Smooth muscle cell (in vitro differentiated cells): ENCODE measurements around the gene ZNF300. TPM values are rescaled to one million over a fixed set of nuclear protein-coding genes. Genes with fewer than 3 reads are reported as not detected.

Source experiments
- DNase-seq: peaks from one replicate; lab custom pipeline; 2025; ENCODE audit not compliant: unreplicated experiment; lab: John Stamatoyannopoulos, UW
- H2AFZ ChIP-seq: fragments of 200-600 bp; sonication (generic); 2 replicates; pipeline ENCODE4 v1.6.0; 2016; ENCODE audit warnings: antibody characterized with exemption, low read depth, mild to moderate bottlenecking
- H3F3A ChIP-seq: fragments of 200-600 bp; sonication (generic); 2 replicates; pipeline ENCODE4 v1.6.0; 2017; ENCODE audit warnings: antibody characterized with exemption, low read depth
- H3K27ac ChIP-seq: fragments of 200-600 bp; sonication (generic); 2 replicates; pipeline ENCODE4 v1.5.1; 2016; ENCODE audit warnings: low read depth, mild to moderate bottlenecking
- H3K27me3 ChIP-seq: fragments of 200-600 bp; sonication (generic); 2 replicates; pipeline ENCODE4 v1.6.1; 2016; ENCODE audit warnings: low read depth, mild to moderate bottlenecking
- H3K36me3 ChIP-seq: fragments of 200-600 bp; sonication (generic); 2 replicates; pipeline ENCODE4 v1.5.1; 2016; ENCODE audit warnings: low read depth
- H3K4me1 ChIP-seq: fragments of 200-600 bp; sonication (generic); 2 replicates; pipeline ENCODE4 v1.5.1; 2016; ENCODE audit warnings: low read depth
- H3K4me2 ChIP-seq: fragments of 200-600 bp; sonication (generic); 2 replicates; pipeline ENCODE4 v1.6.0; 2016; ENCODE audit warnings: mild to moderate bottlenecking
- H3K4me3 ChIP-seq: fragments of 200-600 bp; sonication (generic); 2 replicates; pipeline ENCODE4 v1.5.1; 2016; ENCODE audit warnings: mild to moderate bottlenecking
- H3K79me2 ChIP-seq: fragments of 200-600 bp; sonication (generic); 2 replicates; pipeline ENCODE4 v1.6.0; 2016; ENCODE audit warnings: low read depth, mild to moderate bottlenecking
- H3K9ac ChIP-seq: fragments of 200-600 bp; sonication (generic); 2 replicates; pipeline ENCODE4 v1.6.0; 2016; ENCODE audit warnings: low read depth
- H3K9me3 ChIP-seq: fragments of 200-600 bp; sonication (generic); replicated peaks from 2 replicates; pipeline ENCODE4 v1.5.1; 2016; ENCODE audit warnings: low read depth
- H4K20me1 ChIP-seq: fragments of 200-600 bp; sonication (generic); 2 replicates; pipeline ENCODE4 v1.6.0; 2016; ENCODE audit warnings: low read depth
- WGBS: methylation state at CpG from one replicate; pipeline ENCODE4 v1.1.7; 2016; ENCODE audit warnings: low lambda C conversion rate; 5-methylcytosine and 5-hydroxymethylcytosine counted together
- polyA plus RNA-seq: library from polyadenylated mRNA; unstranded; fragments of >200 nt; fragmentation: Nextera tagmentation; extraction: Ambion mirVana; gene quantifications from 2 replicates; pipeline ENCODE4 v1.2.1, GENCODE V29; 2016
- total RNA-seq: library from RNA; depleted of rRNA; stranded (reverse); fragments of >200 nt; gene quantifications from 2 replicates; pipeline ENCODE4 v1.2.3, GENCODE V29; 2014
- TF ChIP-seq, protein P1 (sequence below): fragments of 200-600 bp; sonication (generic); IDR thresholded peaks from 2 replicates; pipeline ENCODE4 v1.5.1; 2017; ENCODE audit warnings: borderline replicate concordance, mild to moderate bottlenecking, antibody characterized with exemption; ENCODE audit not compliant: insufficient read depth, poor library complexity, severe bottlenecking

ZNF300 gene
- total RNA-seq (4.9 and 6.1 TPM in 2 replicates), polyA plus RNA-seq (1.2 and 2.4 TPM in 2 replicates)

DNA sequence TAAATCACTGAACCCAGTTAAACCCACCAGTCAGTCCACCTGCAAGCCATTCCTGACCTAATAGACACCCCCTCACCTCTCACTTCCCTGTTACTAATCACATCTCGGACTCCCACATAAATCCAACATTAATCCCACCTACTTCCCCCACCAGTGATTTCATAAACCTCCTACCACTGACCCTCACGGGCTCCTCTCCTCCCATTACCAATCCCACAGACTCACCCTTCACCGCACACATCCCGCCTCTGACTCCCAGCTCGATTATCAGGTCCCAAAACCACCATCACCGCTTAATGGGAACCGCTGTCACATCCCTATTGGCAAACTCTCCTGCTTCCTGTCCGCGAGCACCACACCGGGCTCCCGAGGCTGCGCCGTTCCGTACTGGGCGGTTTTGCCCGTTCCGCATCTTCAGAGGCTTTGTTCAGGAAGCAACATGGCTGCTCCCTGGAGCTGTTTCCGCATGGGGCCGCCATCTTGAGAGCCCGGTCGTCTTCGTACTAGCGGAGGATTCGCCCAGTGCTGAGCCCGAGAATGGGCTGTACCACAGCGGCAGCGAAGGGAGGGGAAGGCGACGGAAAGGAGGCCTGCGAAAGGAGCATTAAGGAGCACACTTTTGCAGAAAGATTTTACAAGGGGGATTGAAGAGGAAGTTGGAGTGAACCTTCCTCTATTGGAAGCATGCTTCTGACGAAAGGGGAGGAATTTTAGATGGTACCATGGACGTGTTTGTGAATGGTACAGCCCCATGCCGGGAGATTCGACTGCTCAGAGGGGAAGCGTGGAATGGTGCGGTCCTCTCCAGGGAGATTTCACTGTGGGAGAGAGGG is at the start of gene ZNF300:
Gene ZNF300, minus strand, starts transcription at position 502 of the 833 bp plus-strand sequence. CDS start 1,825 bp downstream, outside the sequence.
- Histone ChIP-seq H3K4me1 (no peaks in the 10 kb centered on the region), H2AFZ (peak within 1 kb of the TSS; percentile 79), H3K27ac (peak within 1 kb of the TSS; percentile 79), H3K27me3 (no peaks in the 10 kb centered on the region), H3F3A (no peaks in the 10 kb centered on the region), H3K4me3 (peak within 1 kb of the TSS; percentile 55), H3K4me2 (peak within 1 kb of the TSS; percentile 79), H3K36me3 (peaks cover 19% of the 10 kb centered on the region), H3K79me2 (no peaks in the 10 kb centered on the region), H4K20me1 (no peaks in the 10 kb centered on the region), H3K9me3 (peaks cover 21% of the 10 kb centered on the region), H3K9ac (peak within 1 kb of the TSS; percentile 94)
- TF ChIP-seq, protein P1, sequence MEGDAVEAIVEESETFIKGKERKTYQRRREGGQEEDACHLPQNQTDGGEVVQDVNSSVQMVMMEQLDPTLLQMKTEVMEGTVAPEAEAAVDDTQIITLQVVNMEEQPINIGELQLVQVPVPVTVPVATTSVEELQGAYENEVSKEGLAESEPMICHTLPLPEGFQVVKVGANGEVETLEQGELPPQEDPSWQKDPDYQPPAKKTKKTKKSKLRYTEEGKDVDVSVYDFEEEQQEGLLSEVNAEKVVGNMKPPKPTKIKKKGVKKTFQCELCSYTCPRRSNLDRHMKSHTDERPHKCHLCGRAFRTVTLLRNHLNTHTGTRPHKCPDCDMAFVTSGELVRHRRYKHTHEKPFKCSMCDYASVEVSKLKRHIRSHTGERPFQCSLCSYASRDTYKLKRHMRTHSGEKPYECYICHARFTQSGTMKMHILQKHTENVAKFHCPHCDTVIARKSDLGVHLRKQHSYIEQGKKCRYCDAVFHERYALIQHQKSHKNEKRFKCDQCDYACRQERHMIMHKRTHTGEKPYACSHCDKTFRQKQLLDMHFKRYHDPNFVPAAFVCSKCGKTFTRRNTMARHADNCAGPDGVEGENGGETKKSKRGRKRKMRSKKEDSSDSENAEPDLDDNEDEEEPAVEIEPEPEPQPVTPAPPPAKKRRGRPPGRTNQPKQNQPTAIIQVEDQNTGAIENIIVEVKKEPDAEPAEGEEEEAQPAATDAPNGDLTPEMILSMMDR: no peak
- 52% methylated on average over 36 of the region's 36 CpGs for WGBS
- DNase-seq: no peak

DNA sequence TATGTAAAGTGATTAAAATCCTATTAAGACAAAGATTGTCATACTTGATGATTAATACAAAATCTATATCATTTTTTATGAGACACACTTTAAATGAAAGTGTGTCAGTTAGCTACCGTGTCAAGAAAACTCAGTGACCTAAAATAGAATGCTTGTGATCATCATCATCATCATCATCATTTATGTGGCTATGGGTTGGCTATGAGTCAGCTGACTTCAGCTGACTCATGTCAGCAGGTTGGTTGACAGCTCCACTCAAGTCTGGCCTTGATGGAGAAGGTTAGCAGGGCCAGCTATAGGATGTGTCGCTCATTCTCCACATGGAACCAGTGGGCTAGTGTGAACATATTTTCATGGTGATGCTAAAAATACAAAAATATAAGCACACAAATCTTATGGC is 43.8 kb upstream of the ZNF300 start:
- Histone ChIP-seq H3K4me2 (no peak overlapping the region), H3K9ac (no peak overlapping the region), H3F3A (no peaks in the 10 kb centered on the region), H3K79me2 (no peaks in the 10 kb centered on the region), H3K4me3 (no peak overlapping the region), H2AFZ (no peak overlapping the region), H3K27me3 (no peaks in the 10 kb centered on the region), H3K36me3 (no peaks in the 10 kb centered on the region), H3K4me1 (no peaks in the 10 kb centered on the region), H3K9me3 (peaks cover 44% of the 10 kb centered on the region), H4K20me1 (no peaks in the 10 kb centered on the region), H3K27ac (no peak overlapping the region)
- no peak for DNase-seq
- TF ChIP-seq, protein P1: no peak
- WGBS: 87% methylated on average over 2 of the region's 2 CpGs

GRCh38 chr5:150946351-150946905 is 41.6 kb upstream of the ZNF300 start:
- H3K27me3 ChIP-seq: no peaks in the 10 kb centered on the region
- H3K27ac ChIP-seq: no peak overlapping the region
- no peak overlapping the region for H3K4me3 ChIP-seq
- H3K4me2 ChIP-seq: no peak overlapping the region
- H3K9ac ChIP-seq: no peak overlapping the region
- DNase-seq: no peak
- no peaks in the 10 kb centered on the region for H3F3A ChIP-seq
- H3K79me2 ChIP-seq: no peaks in the 10 kb centered on the region
- H3K36me3 ChIP-seq: no peaks in the 10 kb centered on the region
- H2AFZ ChIP-seq: no peak overlapping the region
- TF ChIP-seq, protein P1: no peak
- no peaks in the 10 kb centered on the region for H4K20me1 ChIP-seq
- 92% methylated on average over 34 of the region's 34 CpGs for whole genome bisulfite sequencing
- H3K4me1 ChIP-seq: no peaks in the 10 kb centered on the region
- H3K9me3 ChIP-seq: peaks cover 44% of the 10 kb centered on the region
